ENCODE results near the gene PIBF1. TPM values are rescaled to one million over a fixed set of nuclear protein-coding genes. Genes with fewer than 3 reads are reported as not detected.
A peak's percentile ranks its signal among the peaks of the same experiment; 100 is the strongest.

Gene PIBF1
- 23.3 TPM for polyA plus RNA-seq (2013, experiment 1 of 2)
- polyA plus RNA-seq (2013, experiment 2 of 2): 30.3 TPM

GRCh38 chr13:72781451-72782439, at the start of gene PIBF1, which contains the start of gene DIS3:
Gene PIBF1, plus strand, starts transcription at chr13:72782133. Its CDS starts 1,337 bp downstream, at chr13:72783470.
Gene DIS3, minus strand, starts transcription at chr13:72781900. Its CDS starts 68 bp downstream, at chr13:72781832.
- peaks cover 10% of the 10 kb centered on the region for H3K4me1 ChIP-seq (ENCODE audit: control insufficient read depth, insufficient read depth, low read length, poor library complexity, severe bottlenecking)
- 1% methylated on average over 55 to 77 of the region's 81 CpGs for WGBS, 2 experiments (ENCODE audit: insufficient coverage in 2 of 2)
- peak within 1 kb of the TSS; percentile 96 for H3K4me3 ChIP-seq (ENCODE audit: extremely low read depth, insufficient read depth, low read length, poor library complexity, severe bottlenecking)
- peaks cover 40% of the 10 kb centered on the region for H3K36me3 ChIP-seq (ENCODE audit: control insufficient read depth, insufficient read depth, low read length)
- H3K9me3 ChIP-seq (ENCODE audit: control insufficient read depth, low read length): no peaks in the 10 kb centered on the region
- H3K27ac ChIP-seq (ENCODE audit: low read depth, low read length, severe bottlenecking): peak within 1 kb of the TSS; percentile 86

GRCh38 chr13:72737033-72737432, 44.9 kb upstream of the PIBF1 start:
- H3K4me3 ChIP-seq (ENCODE audit: extremely low read depth, insufficient read depth, low read length, poor library complexity, severe bottlenecking): no peak overlapping the region
- H3K9me3 ChIP-seq (ENCODE audit: control insufficient read depth, low read length): no peaks in the 10 kb centered on the region
- WGBS, 2 experiments (ENCODE audit: insufficient coverage in 2 of 2): no CpG with 5 or more reads among the region's 3 CpGs
- H3K36me3 ChIP-seq (ENCODE audit: control insufficient read depth, insufficient read depth, low read length): peaks cover 41% of the 10 kb centered on the region
- H3K27ac ChIP-seq (ENCODE audit: low read depth, low read length, severe bottlenecking): no peak overlapping the region
- no peaks in the 10 kb centered on the region for H3K4me1 ChIP-seq (ENCODE audit: control insufficient read depth, insufficient read depth, low read length, poor library complexity, severe bottlenecking)

GRCh38 chr13:72740015-72740414, 41.9 kb upstream of the PIBF1 start:
- no peaks in the 10 kb centered on the region for H3K4me1 ChIP-seq (ENCODE audit: control insufficient read depth, insufficient read depth, low read length, poor library complexity, severe bottlenecking)
- no peak overlapping the region for H3K4me3 ChIP-seq (ENCODE audit: extremely low read depth, insufficient read depth, low read length, poor library complexity, severe bottlenecking)
- H3K36me3 ChIP-seq (ENCODE audit: control insufficient read depth, insufficient read depth, low read length): peaks cover 47% of the 10 kb centered on the region
- no peak overlapping the region for H3K27ac ChIP-seq (ENCODE audit: low read depth, low read length, severe bottlenecking)
- 82 to 95% methylated on average over 1 of the region's 1 CpG for WGBS, 2 experiments (ENCODE audit: insufficient coverage in 2 of 2)
- no peaks in the 10 kb centered on the region for H3K9me3 ChIP-seq (ENCODE audit: control insufficient read depth, low read length)

- WGBS, 2 experiments (ENCODE audit: insufficient coverage in 2 of 2): 100% methylated on average over 1 of the region's 1 CpG; no CpG with 5 or more reads in 1 of the 2 experiments
- Histone ChIP-seq H3K27ac (ENCODE audit: low read depth, low read length, severe bottlenecking) (no peak overlapping the region), H3K4me3 (ENCODE audit: extremely low read depth, insufficient read depth, low read length, poor library complexity, severe bottlenecking) (no peak overlapping the region), H3K4me1 (ENCODE audit: control insufficient read depth, insufficient read depth, low read length, poor library complexity, severe bottlenecking) (no peaks in the 10 kb centered on the region), H3K36me3 (ENCODE audit: control insufficient read depth, insufficient read depth, low read length) (peaks cover 59% of the 10 kb centered on the region), H3K9me3 (ENCODE audit: control insufficient read depth, low read length) (no peaks in the 10 kb centered on the region)
These were observed 36.7 kb upstream of the PIBF1 start for GRCh38 chr13:72745260-72745659.

- Histone ChIP-seq H3K27ac (ENCODE audit: low read depth, low read length, severe bottlenecking) (no peak overlapping the region), H3K36me3 (ENCODE audit: control insufficient read depth, insufficient read depth, low read length) (peaks cover 86% of the 10 kb centered on the region), H3K4me3 (ENCODE audit: extremely low read depth, insufficient read depth, low read length, poor library complexity, severe bottlenecking) (no peak overlapping the region), H3K4me1 (ENCODE audit: control insufficient read depth, insufficient read depth, low read length, poor library complexity, severe bottlenecking) (no peaks in the 10 kb centered on the region), H3K9me3 (ENCODE audit: control insufficient read depth, low read length) (no peaks in the 10 kb centered on the region)
These were observed 30.7 kb upstream of the PIBF1 start for GRCh38 chr13:72751220-72751619.

- H3K4me3 ChIP-seq (ENCODE audit: extremely low read depth, insufficient read depth, low read length, poor library complexity, severe bottlenecking): no peak overlapping the region
- WGBS, 2 experiments (ENCODE audit: insufficient coverage in 2 of 2): 89 to 96% methylated on average over 3 to 4 of the region's 6 CpGs
- H3K36me3 ChIP-seq (ENCODE audit: control insufficient read depth, insufficient read depth, low read length): peaks cover 91% of the 10 kb centered on the region
- H3K27ac ChIP-seq (ENCODE audit: low read depth, low read length, severe bottlenecking): no peak overlapping the region
- H3K9me3 ChIP-seq (ENCODE audit: control insufficient read depth, low read length): no peaks in the 10 kb centered on the region
- H3K4me1 ChIP-seq (ENCODE audit: control insufficient read depth, insufficient read depth, low read length, poor library complexity, severe bottlenecking): no peaks in the 10 kb centered on the region
These were observed 27.8 kb upstream of the PIBF1 start for GRCh38 chr13:72754111-72754510.

GRCh38 chr13:72757792-72758535, 24.0 kb upstream of the PIBF1 start:
- 100% methylated on average over 2 of the region's 4 CpGs for WGBS, 2 experiments (ENCODE audit: insufficient coverage in 2 of 2)
- Histone ChIP-seq H3K4me1 (ENCODE audit: control insufficient read depth, insufficient read depth, low read length, poor library complexity, severe bottlenecking) (no peaks in the 10 kb centered on the region), H3K27ac (ENCODE audit: low read depth, low read length, severe bottlenecking) (no peak overlapping the region), H3K36me3 (ENCODE audit: control insufficient read depth, insufficient read depth, low read length) (peaks cover 90% of the 10 kb centered on the region), H3K4me3 (ENCODE audit: extremely low read depth, insufficient read depth, low read length, poor library complexity, severe bottlenecking) (no peak overlapping the region), H3K9me3 (ENCODE audit: control insufficient read depth, low read length) (no peaks in the 10 kb centered on the region)

GRCh38 chr13:72760189-72760588, 21.7 kb upstream of the PIBF1 start:
- 80% methylated on average over 1 of the region's 3 CpGs; no CpG with 5 or more reads in 1 of the 2 experiments for whole genome bisulfite sequencing, 2 experiments (ENCODE audit: insufficient coverage in 2 of 2)
- Histone ChIP-seq H3K27ac (ENCODE audit: low read depth, low read length, severe bottlenecking) (no peak overlapping the region), H3K36me3 (ENCODE audit: control insufficient read depth, insufficient read depth, low read length) (peaks cover 81% of the 10 kb centered on the region), H3K4me1 (ENCODE audit: control insufficient read depth, insufficient read depth, low read length, poor library complexity, severe bottlenecking) (no peaks in the 10 kb centered on the region), H3K4me3 (ENCODE audit: extremely low read depth, insufficient read depth, low read length, poor library complexity, severe bottlenecking) (no peak overlapping the region), H3K9me3 (ENCODE audit: control insufficient read depth, low read length) (no peaks in the 10 kb centered on the region)

- H3K4me1 ChIP-seq (ENCODE audit: control insufficient read depth, insufficient read depth, low read length, poor library complexity, severe bottlenecking): no peaks in the 10 kb centered on the region
- H3K36me3 ChIP-seq (ENCODE audit: control insufficient read depth, insufficient read depth, low read length): peaks cover 79% of the 10 kb centered on the region
- 60% methylated on average over 1 of the region's 2 CpGs; no CpG with 5 or more reads in 1 of the 2 experiments for WGBS, 2 experiments (ENCODE audit: insufficient coverage in 2 of 2)
- no peak overlapping the region for H3K27ac ChIP-seq (ENCODE audit: low read depth, low read length, severe bottlenecking)
- no peak overlapping the region for H3K4me3 ChIP-seq (ENCODE audit: extremely low read depth, insufficient read depth, low read length, poor library complexity, severe bottlenecking)
- H3K9me3 ChIP-seq (ENCODE audit: control insufficient read depth, low read length): no peaks in the 10 kb centered on the region
These were observed 18.5 kb upstream of the PIBF1 start for GRCh38 chr13:72763411-72763810.

GRCh38 chr13:72774019-72774418, 7.9 kb upstream of the PIBF1 start:
- no peak overlapping the region for H3K4me3 ChIP-seq (ENCODE audit: extremely low read depth, insufficient read depth, low read length, poor library complexity, severe bottlenecking)
- peaks cover 2% of the 10 kb centered on the region for H3K4me1 ChIP-seq (ENCODE audit: control insufficient read depth, insufficient read depth, low read length, poor library complexity, severe bottlenecking)
- H3K36me3 ChIP-seq (ENCODE audit: control insufficient read depth, insufficient read depth, low read length): peaks cover 72% of the 10 kb centered on the region
- H3K9me3 ChIP-seq (ENCODE audit: control insufficient read depth, low read length): no peaks in the 10 kb centered on the region
- H3K27ac ChIP-seq (ENCODE audit: low read depth, low read length, severe bottlenecking): no peak overlapping the region
- WGBS, 2 experiments (ENCODE audit: insufficient coverage in 2 of 2): no CpG with 5 or more reads among the region's 2 CpGs
